GM12873 (cell line): ENCODE measurements around the gene BCORL1.

ENCODE experiments used
- TF ChIP-seq, protein P1 (sequence below): IDR thresholded peaks from 2 replicates; pipeline ENCODE4 v1.5.1; 2012; ENCODE audit warnings: low read depth, mild to moderate bottlenecking, moderate library complexity, low read length, control low read depth; ENCODE audit not compliant: insufficient read depth; ENCODE audit errors: missing control alignments

Gene BCORL1

DNA sequence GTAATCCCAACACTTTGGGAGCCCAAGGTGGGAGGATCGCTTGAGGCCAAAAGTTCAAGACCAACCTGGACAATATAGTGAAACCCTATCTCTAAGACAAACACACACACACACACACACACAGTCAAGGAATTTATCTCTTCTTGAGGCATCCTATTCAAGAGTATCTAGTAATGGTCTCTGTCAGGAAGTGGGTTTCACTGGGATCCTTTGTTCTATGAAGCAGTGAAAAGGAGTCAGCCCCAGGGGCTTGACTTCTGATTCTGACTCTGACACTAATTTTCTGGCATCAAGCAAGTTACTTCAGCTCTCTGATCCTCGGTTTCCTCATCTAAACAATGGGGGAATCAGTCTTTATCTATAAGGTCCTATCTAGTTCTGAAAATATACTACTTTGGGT lies 41.7 kb upstream of the BCORL1 start:
- TF ChIP-seq, protein P1, sequence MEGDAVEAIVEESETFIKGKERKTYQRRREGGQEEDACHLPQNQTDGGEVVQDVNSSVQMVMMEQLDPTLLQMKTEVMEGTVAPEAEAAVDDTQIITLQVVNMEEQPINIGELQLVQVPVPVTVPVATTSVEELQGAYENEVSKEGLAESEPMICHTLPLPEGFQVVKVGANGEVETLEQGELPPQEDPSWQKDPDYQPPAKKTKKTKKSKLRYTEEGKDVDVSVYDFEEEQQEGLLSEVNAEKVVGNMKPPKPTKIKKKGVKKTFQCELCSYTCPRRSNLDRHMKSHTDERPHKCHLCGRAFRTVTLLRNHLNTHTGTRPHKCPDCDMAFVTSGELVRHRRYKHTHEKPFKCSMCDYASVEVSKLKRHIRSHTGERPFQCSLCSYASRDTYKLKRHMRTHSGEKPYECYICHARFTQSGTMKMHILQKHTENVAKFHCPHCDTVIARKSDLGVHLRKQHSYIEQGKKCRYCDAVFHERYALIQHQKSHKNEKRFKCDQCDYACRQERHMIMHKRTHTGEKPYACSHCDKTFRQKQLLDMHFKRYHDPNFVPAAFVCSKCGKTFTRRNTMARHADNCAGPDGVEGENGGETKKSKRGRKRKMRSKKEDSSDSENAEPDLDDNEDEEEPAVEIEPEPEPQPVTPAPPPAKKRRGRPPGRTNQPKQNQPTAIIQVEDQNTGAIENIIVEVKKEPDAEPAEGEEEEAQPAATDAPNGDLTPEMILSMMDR = no peak

DNA sequence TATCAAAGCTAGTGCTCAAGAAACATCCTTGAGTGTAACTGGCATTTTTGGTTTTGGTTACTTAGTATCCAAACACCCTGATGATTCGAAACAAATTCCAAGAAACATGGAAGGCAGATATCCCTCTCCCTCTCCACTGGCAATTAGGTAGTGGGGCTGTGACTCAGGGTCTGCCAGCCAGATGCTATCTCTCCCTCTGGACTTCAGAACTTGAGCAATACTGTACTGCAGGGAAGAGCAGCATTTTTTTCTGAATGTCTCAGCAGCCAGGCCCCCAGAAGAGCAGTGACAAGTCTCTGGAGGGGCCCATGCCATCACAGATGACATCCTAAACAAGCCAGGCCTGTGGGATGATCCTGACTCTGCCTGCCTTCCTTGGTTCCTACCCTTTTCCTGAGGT lies 37.3 kb upstream of the BCORL1 start:
- TF ChIP-seq, protein P1 = no peak

DNA sequence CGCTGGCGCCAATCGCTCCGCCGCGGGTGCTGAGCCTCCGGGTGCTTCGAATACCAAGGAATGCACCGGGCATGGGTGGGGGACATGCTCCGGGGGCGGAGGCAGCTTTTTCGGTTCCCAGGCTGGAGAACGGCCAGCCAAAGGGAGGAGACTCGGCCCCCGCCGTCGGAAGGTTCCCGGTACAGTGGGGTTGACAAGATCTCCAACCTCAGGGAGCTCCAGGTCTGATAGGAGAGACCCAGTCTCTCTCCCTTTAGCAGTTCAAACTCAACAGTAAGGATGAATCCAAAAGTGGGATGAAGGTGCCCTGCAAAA lies 29.1 kb upstream of the BCORL1 start:
- TF ChIP-seq, protein P1 = no peak

DNA sequence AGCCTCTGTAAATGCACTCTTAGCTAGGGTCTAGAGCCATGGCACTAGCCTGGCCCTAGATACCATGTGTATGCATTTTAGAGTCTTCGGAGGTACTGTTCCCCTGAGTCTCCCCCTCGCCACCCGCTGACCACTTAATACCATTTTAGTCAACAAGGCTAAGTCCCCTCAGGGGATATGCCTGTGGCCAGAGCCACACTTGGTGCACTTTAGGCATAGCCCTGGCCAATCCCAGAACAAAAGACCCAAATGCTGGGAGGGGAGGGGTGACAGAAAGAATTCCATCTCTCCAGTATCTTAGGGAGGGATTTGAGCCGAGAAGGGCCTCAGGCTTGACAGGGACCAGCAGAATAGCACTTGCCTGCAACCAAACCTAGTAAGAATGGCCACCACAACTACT lies 28.6 kb upstream of the BCORL1 start:
- TF ChIP-seq, protein P1 = no peak

DNA sequence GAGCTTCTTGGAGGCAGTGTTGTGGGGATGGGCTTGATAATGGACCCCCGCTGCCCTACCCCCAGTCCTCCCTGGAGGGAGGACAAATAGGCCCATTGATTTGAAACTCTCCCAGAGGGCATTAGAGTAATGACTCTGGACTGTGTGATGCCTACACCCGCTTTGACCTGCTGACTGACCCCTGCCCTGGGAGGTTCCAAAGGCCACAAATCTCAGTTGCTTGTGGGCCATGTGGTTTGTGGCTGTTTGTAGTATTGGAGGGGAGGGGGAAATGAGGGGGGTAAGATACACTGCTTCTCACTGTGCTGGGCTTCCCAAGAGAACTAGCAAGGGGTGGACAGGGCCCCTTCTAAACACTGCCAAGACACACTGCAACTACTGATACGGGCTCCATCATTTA lies 27.6 kb upstream of the BCORL1 start:
- TF ChIP-seq, protein P1 = no peak

DNA sequence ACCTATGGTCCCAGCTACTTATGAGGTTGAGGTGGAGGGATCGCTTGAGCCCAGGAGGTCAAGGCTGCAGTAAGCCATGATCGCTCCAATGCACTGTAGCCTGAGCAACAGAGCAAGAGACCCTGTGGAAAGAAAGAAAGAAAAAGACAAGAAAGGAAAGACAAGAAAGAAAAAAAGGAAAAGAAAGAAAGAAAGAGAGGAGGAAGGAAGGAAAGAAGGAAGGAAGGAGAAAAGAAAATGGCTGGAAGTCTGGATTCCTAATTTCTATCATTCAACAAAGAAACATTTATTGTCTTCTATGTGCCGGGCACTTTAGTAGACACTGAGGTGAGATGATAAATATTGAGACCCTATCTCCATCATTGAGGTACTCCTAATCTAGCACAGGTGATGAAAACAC lies 26.8 kb upstream of the BCORL1 start:
- TF ChIP-seq, protein P1 = no peak

DNA sequence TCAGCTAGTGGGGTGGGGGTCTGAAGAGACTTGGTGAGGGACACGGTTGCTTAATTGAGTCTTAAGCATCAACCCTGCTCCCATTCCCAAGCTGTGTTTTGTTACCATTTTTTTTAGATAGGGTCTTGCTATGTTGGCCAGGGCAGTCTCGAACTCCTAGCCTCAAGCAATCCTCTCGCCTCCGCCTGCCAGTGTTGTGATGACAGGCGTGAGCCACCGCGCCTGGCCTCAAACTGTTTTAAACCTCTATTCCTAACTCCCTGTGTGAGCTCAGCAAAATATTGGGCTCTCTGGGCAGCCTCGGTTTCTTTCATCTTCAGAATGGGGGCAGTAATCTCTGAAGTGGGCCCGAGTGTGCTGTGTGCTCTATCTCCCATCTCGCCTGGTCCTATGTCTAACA lies 26.3 kb upstream of the BCORL1 start:
- TF ChIP-seq, protein P1 = no peak

DNA sequence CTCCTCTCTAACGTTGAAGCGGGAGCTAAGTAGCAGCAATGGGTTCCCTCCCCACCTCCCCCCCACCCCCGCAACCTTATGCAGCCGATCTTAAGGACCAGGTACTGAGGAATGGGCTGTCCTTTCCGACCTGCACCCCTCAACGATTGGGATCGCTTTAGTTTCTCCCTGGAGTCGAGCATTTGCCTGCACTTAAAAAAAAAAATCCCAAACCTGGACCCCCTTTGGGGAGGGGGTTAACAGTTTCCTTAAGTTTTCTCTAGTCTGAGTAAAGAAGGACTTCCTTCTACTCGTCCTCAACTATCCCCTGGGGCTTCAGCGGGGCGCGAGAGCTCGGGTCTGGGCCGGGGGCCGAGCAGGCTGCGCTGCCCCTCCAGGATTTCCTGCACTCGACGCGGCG lies 25.7 kb upstream of the BCORL1 start:
- TF ChIP-seq, protein P1 = no peak
